ENCODE data around the gene DNAJA4.
A peak's percentile ranks its signal among the peaks of the same experiment; 100 is the strongest.

DNAJA4 gene

GRCh38 chr15:78264304-78265136 is at the start of gene DNAJA4:
Gene DNAJA4, plus strand, starts transcription at chr15:78264562. Its CDS starts 202 bp downstream, at chr15:78264764.
- DNase-seq: peak; percentile 64 to 66

- no peak for DNase-seq
These were observed 47.9 kb upstream of the DNAJA4 start for GRCh38 chr15:78216276-78217104.

- DNase-seq: no peak
These were observed 43.6 kb upstream of the DNAJA4 start for GRCh38 chr15:78220713-78221112.

- DNase-seq: no peak
These were observed 41.5 kb upstream of the DNAJA4 start for GRCh38 chr15:78222745-78223395.

GRCh38 chr15:78223396-78224022 is 40.9 kb upstream of the DNAJA4 start:
- no peak for DNase-seq

GRCh38 chr15:78224023-78224411 is 40.3 kb upstream of the DNAJA4 start:
- DNase-seq: no peak

- DNase-seq: no peak
These were observed 38.4 kb upstream of the DNAJA4 start for GRCh38 chr15:78225783-78226541.

- no peak for DNase-seq
These were observed 35.9 kb upstream of the DNAJA4 start for GRCh38 chr15:78228356-78228996.

GRCh38 chr15:78229431-78230406 is 34.6 kb upstream of the DNAJA4 start:
- no peak for DNase-seq

GRCh38 chr15:78232951-78233350 is 31.4 kb upstream of the DNAJA4 start:
- DNase-seq: no peak

GRCh38 chr15:78233496-78233895 is 30.9 kb upstream of the DNAJA4 start:
- no peak for DNase-seq

GRCh38 chr15:78234515-78235040 is 29.8 kb upstream of the DNAJA4 start, which contains the start of gene ACSBG1:
Gene ACSBG1, minus strand, starts transcription at chr15:78234565. Its CDS starts 64 bp downstream, at chr15:78234501.
- no peak for DNase-seq

- DNase-seq: no peak
These were observed 27.9 kb upstream of the DNAJA4 start for GRCh38 chr15:78236491-78236890.

GRCh38 chr15:78237146-78237545 is 27.2 kb upstream of the DNAJA4 start:
- no peak for DNase-seq

- DNase-seq: no peak
These were observed 24.6 kb upstream of the DNAJA4 start for GRCh38 chr15:78239811-78240210.

GRCh38 chr15:78241017-78241416 is 23.3 kb upstream of the DNAJA4 start:
- peak; percentile 88 to 91 for DNase-seq

GRCh38 chr15:78242128-78242527 is 22.2 kb upstream of the DNAJA4 start:
- DNase-seq: peak in 1 of 2 donors; percentile 33

GRCh38 chr15:78243058-78243457 is 21.3 kb upstream of the DNAJA4 start:
- DNase-seq: no peak

- no peak for DNase-seq
These were observed 20.8 kb upstream of the DNAJA4 start for GRCh38 chr15:78243491-78243941.

- DNase-seq: no peak
These were observed 20.3 kb upstream of the DNAJA4 start for GRCh38 chr15:78244101-78244500.
